Calu3 (cell line): ENCODE results near the gene SLC37A3. TPM values are rescaled to one million over a fixed set of nuclear protein-coding genes. Genes with fewer than 3 reads are reported as not detected.

Source experiments
- BruUV-seq: library from RNA; stranded (reverse); fragments of 400-500 nt; replicated peaks from 2 replicates; lab custom pipeline; 2021; lab: Mats Ljungman, UMichigan
- CTCF ChIA-PET: fragments of 300-600 bp; sonication (Branson Sonifier 250); formaldehyde crosslinking; loops from one replicate; lab custom pipeline; 2022; ENCODE audit warnings: antibody characterized with exemption; lab: Charles Lee
- DNase-seq: peaks from one replicate; pipeline ENCODE4 v3.0.0; 2022
- H3K27ac Mint-ChIP-seq: one replicate; pipeline ENCODE4 v1.8.0; 2022; ENCODE audit warnings: mixed read lengths; ENCODE audit not compliant: unreplicated experiment
- H3K27me3 Mint-ChIP-seq: one replicate; pipeline ENCODE4 v1.8.0; 2022; ENCODE audit warnings: mixed read lengths; ENCODE audit not compliant: unreplicated experiment
- H3K36me3 Mint-ChIP-seq: one replicate; pipeline ENCODE4 v1.8.0; 2022; ENCODE audit warnings: mild to moderate bottlenecking, moderate library complexity, mixed read lengths; ENCODE audit not compliant: insufficient read depth, unreplicated experiment
- H3K4me1 Mint-ChIP-seq: one replicate; pipeline ENCODE4 v1.8.0; 2022; ENCODE audit warnings: mild to moderate bottlenecking, low read depth, mixed read lengths; ENCODE audit not compliant: unreplicated experiment
- H3K4me3 Mint-ChIP-seq: one replicate; pipeline ENCODE4 v1.8.0; 2022; ENCODE audit warnings: mild to moderate bottlenecking, low read depth, moderate library complexity, mixed read lengths; ENCODE audit not compliant: unreplicated experiment
- H3K9me3 Mint-ChIP-seq: one replicate; pipeline ENCODE4 v1.8.0; 2022; ENCODE audit warnings: low read depth, mixed read lengths; ENCODE audit not compliant: unreplicated experiment
- CTCF ChIP-seq: fragments of 200-600 bp; IDR thresholded peaks from one replicate; pipeline ENCODE4 v1.8.0; 2022; ENCODE audit warnings: antibody characterized with exemption; ENCODE audit not compliant: unreplicated experiment
- intact Hi-C: fragments of 100-400 bp; cut with micrococcal nuclease; formaldehyde crosslinking; loops from one replicate; pipeline ENCODE4 v1.10.0; 2022; ENCODE audit not compliant: unreplicated experiment
- total RNA-seq: library from RNA; stranded (reverse); gene quantifications from 2 replicates; pipeline ENCODE4 v1.2.3, GENCODE V29; 2022

Gene SLC37A3
- total RNA-seq, 1 experiment from 2014 or later: 65.2 TPM

- peaks cover 30% of the 10 kb centered on the region for H3K27me3 Mint-ChIP-seq
- no TSS peak for BruUV-seq
- DNase-seq: no peak
- TF ChIP-seq CTCF: no peak
- H3K4me1 Mint-ChIP-seq: no peaks in the 10 kb centered on the region
- H3K36me3 Mint-ChIP-seq: no peaks in the 10 kb centered on the region
- intact Hi-C loops: no loop called here
- no peak overlapping the region for H3K27ac Mint-ChIP-seq
- CTCF ChIA-PET: no interaction called here
- peaks cover 3% of the 10 kb centered on the region for H3K9me3 Mint-ChIP-seq
- H3K4me3 Mint-ChIP-seq: no peak overlapping the region
Observed at GRCh38 chr7:140284062-140284461, 114.3 kb downstream of the SLC37A3 start.

Other genes with a start within 250 kb of the SLC37A3 start
- 2.7 and 4.9 TPM in 2 replicates for gene KDM7A, start 221.5 kb downstream of the SLC37A3 start, total RNA-seq
- gene RAB19, start 5.5 kb upstream of the SLC37A3 start, total RNA-seq: 4.7 and 7.1 TPM in 2 replicates
- gene MKRN1, start 81.0 kb upstream of the SLC37A3 start, total RNA-seq: 83.9 and 85.3 TPM in 2 replicates
- gene DENND2A, start 242.3 kb upstream of the SLC37A3 start, total RNA-seq: not detected in 2 replicates